Esophagus muscularis mucosa (tissue), 4 donors: Measurements from ENCODE around the gene RCE1.

Experiments used
- EP300 ChIP-seq: sonication (generic); formaldehyde crosslinking; IDR thresholded peaks from one replicate; pipeline ENCODE4 v1.6.1; 2017; ENCODE audit warnings: antibody characterized with exemption
- POLR2A ChIP-seq: fragments of 450-650 bp; IDR thresholded peaks from one replicate; pipeline ENCODE4 v1.6.1; 2017; ENCODE audit warnings: antibody characterized with exemption, moderate library complexity, mild to moderate bottlenecking, low read depth
- POLR2AphosphoS5 ChIP-seq, 2 donors: sonication (generic); formaldehyde crosslinking; IDR thresholded peaks; one replicate each; pipeline ENCODE4 v1.6.1; 2017; ENCODE audit warnings: antibody characterized with exemption in 2 of 2
- TF ChIP-seq, protein P1 (sequence below), 3 experiments: fragments of 200-600 bp in 2 of 3; fragments of 450-650 bp in 1 of 3; sonication (generic) in 2 of 3; IDR thresholded peaks; one replicate each; pipeline ENCODE4 v1.5.1; 2017 to 2019; ENCODE audit warnings: antibody characterized with exemption in 3 of 3, mild to moderate bottlenecking in 2 of 3, moderate library complexity in 1 of 3

DNA sequence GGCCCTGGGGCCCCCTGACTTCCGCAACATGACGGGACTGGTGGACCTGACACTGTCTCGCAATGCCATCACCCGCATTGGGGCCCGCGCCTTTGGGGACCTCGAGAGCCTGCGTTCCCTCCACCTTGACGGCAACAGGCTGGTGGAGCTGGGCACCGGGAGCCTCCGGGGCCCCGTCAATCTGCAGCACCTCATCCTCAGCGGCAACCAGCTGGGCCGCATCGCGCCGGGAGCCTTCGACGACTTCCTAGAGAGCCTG is 14.6 kb downstream of the RCE1 start:
- TF ChIP-seq, protein P1, sequence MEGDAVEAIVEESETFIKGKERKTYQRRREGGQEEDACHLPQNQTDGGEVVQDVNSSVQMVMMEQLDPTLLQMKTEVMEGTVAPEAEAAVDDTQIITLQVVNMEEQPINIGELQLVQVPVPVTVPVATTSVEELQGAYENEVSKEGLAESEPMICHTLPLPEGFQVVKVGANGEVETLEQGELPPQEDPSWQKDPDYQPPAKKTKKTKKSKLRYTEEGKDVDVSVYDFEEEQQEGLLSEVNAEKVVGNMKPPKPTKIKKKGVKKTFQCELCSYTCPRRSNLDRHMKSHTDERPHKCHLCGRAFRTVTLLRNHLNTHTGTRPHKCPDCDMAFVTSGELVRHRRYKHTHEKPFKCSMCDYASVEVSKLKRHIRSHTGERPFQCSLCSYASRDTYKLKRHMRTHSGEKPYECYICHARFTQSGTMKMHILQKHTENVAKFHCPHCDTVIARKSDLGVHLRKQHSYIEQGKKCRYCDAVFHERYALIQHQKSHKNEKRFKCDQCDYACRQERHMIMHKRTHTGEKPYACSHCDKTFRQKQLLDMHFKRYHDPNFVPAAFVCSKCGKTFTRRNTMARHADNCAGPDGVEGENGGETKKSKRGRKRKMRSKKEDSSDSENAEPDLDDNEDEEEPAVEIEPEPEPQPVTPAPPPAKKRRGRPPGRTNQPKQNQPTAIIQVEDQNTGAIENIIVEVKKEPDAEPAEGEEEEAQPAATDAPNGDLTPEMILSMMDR (IDR thresholded peaks at IDR 0.05) = no peak
- TF ChIP-seq POLR2A (no peak), EP300 (no peak), POLR2AphosphoS5 (IDR thresholded peaks at IDR 0.05) (no peak)
